Left renal cortex interstitium (tissue), 4 donors: ENCODE data around the gene ZNF335. TPM values are rescaled to one million over a fixed set of nuclear protein-coding genes. Genes with fewer than 3 reads are reported as not detected.
"Not testable (repeated sequence)": the region's sequence is repeated elsewhere in the genome, so short reads cannot be mapped to it uniquely, and the experiment has no call there.

ENCODE experiments used
- DNase-seq, 4 donors: peaks; one replicate each; pipeline ENCODE4 v3.0.0-alpha.2; 2013; ENCODE audit warnings: low read depth in 4 of 4, low spot score in 2 of 4, missing footprints in 1 of 4
- polyA plus RNA-seq, 4 donors: library from polyadenylated mRNA; unstranded; fragments of 120-200 nt; gene quantifications; one replicate each; pipeline ENCODE4 v1.2.1, GENCODE V29; 2013; ENCODE audit not compliant: insufficient read length in 4 of 4

The ZNF335 gene
- polyA plus RNA-seq, 4 donors, result 10.7 to 21.1 (median 14.2) TPM

DNA sequence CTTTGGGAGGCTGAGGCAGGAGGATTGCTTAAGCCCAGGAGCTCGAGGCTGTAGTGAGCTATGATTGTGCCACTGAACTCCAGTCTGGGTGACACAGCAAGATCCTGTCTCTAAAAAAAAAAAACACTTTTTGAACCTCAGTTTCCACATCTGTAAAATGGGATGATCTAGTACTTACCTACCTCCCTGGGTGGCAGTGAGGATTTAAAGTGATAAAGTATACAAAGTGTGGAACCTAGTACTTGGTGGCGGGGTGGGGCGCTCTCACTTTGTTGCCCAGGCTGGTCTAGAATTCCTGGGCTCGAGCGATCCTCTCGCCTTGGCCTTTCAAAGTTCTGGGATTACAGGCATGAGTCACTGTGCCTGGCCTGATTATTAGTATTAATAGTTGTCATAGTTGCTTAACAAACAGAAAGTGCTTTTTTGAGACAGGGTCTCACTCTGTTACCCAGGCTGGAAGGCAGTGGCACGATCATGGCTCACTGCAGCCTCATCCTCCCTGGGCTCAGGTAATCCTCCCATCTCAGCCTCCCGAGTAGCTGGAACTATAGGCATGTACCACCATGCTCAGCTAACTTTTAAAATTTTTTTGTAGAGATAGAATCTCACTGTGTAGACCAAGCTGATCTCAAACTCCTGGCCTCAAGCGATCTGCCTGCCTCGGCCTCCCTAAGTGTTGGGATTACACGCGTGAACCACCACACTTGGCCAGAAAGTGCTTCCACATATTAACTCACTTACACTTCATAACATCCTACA is 53.0 kb downstream of the ZNF335 start:
- no peak for DNase-seq

DNA sequence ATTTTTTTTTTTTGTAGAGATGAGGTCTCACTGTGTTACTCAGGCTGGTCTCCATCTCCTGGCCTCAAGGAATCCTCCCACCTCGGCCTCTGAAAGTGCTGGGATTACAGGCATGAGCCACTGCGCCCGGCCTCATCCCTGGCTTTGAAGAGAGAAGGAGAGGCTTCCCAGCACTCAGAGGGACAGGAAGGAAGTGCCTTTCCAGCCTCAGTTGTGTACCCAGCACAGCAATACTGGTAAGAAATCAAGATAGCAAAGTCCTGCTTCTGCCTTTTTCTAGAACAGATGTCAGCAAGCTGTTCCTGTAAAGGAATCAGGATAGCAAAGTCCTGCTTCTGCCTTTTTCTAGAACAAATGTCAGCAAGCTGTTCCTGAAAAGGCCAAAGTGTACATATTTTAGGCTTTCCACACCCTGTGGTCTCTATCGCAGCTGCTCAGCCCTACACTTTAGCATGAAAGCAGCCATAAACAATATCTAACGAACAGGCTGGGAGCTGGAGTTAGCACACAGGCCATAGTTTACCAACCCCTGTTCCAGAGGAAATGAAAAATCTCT is 53.7 kb downstream of the ZNF335 start:
- no peak for DNase-seq

DNA sequence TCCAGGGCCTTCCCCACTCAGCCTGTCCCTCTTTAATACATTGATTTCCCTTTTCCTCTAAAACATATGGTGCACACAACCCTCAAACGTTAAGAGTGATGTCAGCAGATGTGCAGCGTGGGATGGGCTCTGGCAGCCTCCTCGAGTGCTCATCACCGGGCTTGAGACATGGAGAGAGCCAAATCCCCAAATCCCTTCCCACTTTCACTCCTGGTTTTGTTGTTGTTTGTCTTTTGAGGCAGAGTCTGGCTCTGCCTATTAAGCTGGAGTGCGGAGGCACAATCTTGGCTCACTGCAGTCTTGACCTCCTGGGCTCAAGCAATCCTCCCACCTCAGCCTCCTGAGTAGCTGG is 54.2 kb downstream of the ZNF335 start:
- no peak for DNase-seq

DNA sequence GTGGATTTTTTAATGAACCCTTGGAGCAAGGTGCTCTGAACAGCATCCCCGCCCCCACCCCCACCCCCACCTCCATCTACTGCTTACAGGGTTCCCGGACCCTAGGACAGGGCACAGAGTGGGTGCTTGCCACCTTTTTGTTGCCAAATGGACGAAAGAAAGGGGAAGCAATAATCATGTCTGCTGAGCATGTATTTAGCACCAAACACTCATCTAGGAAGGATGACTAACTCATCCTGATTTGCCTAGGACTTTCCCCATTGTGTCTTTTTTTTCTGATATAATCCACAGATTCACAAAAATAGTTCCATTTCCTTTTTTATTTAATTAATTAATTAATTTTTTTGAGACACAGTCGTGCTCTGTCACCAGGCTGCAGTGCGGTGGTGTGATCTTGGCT is 58.9 kb downstream of the ZNF335 start:
- DNase-seq, result no peak

DNA sequence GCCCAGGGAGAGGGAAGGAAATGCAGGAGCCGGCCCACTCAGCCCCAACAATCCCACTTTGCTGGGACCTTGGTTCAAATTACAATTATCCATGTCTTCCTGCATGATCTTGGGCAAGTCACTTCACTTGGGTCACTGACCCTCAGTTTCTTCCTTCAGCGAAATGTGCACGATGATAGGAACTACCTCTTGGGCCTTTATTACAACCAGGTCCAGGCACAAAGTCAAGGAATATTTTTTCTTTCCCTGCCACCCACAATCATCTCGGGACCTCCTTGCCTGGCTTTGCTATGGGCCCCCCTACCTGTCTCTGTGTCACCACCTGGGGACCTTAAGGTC is 59.7 kb downstream of the ZNF335 start:
- DNase-seq, result no peak

DNA sequence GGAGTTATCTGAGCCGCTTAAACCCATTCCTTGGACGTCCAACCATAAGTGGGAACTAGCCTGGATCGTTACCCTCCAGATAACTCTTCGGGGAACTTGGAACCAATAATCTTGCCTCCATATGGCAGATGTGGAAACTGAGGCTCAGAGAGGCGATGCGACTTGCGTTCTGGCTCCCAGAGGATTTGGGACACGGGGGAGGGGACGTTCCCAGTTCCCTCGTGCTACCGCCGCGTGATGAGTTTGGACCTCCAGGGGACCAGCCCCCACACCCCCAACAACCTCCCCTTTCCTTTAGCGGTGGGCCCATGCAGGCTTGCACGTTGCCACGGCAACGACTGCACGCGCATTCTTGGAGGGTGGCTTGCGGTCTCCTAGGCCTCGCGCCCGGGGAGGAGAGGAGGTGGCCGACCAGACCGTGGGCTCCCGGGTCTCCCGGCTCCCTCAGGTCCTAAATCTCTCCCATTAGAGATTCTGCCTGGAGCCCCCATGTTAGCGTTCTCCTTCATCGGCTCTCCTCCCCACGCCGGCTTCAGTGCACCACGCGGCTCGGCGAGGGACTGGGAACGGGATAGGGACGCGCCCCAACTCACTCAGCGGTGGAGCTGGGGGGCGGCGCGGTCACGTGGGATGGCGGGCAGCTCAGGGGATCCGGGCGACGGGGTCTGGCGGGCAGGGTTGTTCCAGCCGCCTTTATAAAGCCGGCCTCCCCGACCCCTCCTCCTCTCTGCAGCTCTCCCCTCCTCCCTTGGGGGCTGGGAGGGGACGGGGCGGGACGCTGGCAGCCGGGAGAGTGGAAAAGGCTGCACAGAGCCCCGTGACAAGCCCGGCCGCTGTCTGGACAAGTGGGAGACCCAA is 60.3 kb downstream of the ZNF335 start, which contains the start of gene PLTP:
Gene PLTP, minus strand, starts transcription at position 670 of the 858 bp plus-strand sequence. CDS start 703 bp downstream, outside the sequence.
- DNase-seq, result peak in 1 of 4 donors; percentile 46

DNA sequence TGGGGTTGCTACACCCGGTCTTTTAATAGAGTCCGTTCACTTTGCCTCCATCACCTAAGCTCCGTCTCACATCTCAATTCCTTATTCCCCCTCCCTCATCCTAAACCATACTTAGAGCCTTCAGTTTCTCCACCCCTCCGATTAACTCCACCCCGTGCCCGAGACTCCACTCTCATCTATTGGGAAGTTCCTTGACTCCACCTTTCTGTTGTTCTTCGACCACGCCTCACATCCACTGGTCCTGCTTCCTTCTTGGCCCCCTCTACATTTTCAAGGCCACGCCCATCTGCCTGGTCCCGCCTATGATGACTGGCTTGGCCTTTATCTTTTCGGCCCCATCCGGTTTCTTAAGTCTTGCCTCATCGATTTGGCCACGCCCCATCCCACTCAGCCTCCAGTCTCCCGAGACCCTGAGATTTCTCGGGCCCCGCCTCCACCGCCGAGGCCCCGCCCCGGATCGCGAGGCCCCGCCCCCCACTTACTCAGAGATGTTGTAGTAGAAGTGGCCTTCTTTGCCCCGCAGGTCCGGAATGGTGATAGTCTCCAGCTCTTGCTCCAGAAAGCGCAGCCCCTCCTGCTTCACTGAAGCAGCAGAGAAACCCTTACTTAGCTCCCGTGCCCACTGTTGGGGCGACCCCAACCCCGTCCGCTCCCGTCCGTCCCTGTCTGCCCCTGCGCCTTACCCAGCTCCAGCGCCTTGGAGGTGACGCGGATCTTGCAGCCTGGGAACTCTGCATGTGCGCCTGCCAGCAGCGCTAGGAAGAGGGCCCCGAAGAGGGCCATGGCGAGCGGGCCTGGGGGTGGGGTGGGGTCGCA is 61.1 kb downstream of the ZNF335 start:
- DNase-seq, result peak; percentile 82 to 95 (median 90)

DNA sequence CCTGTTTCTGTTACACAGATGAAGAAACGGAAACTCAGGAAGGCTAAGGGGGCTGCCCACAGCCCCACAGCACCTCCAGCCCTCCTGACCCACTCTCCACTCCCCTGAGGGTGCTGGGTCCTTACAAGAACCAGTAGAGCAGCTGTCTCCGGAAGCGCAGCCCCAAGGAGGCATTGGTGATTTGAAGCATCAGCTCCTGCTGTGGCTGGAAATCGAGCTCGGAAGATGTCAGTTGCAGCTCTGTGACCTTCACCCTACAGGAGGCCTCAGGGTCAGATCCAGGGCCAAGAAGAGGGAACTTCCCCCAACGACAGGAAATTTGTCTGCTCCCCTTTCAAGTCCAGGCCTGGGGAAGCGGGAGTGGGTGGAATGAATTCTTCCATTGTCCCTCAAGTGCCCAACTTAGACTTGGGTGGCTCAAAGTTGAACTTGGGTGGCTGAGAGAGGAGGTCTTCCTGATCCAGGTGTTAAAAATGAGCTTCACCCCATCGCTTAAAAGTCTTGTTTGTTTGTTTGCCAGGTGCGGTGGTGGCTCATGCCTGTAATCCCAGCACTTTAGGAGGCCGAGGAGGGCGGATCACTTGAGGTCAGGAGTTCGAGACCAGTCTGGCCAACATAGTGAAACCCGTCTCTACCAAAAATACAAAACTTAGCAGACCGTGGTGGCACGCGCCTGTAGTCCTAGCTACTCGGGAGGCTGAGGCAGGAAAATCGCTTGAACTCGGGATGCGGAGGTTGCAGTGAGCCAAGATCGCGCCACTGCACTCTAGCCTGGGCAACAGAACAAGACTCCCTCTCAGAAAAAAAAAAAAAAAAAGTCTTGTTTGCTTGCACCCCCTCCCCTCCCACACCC is 62.0 kb downstream of the ZNF335 start:
- no peak for DNase-seq

DNA sequence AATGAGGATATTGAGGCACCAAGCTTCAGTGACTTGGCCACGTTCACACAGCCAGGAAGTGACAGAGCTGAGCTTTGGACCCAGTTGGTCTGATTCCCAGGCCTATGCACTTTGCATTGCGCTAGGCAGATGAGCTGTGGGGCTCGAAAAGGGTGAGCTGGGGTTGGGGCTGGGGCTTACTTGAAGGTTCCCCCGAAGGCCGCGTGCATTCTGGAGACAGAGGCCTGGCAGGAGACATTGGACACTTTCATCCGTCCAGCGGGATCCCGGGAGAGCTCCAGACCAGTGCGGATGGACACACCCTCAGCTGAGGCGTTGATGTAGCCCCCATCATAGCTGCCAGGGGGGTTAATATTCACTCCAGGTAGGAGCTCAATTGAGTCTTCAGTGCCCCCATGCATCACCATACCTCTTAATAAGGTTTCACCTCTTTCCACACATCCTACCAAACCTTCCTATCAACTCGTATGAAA is 62.6 kb downstream of the ZNF335 start:
- no peak for DNase-seq

DNA sequence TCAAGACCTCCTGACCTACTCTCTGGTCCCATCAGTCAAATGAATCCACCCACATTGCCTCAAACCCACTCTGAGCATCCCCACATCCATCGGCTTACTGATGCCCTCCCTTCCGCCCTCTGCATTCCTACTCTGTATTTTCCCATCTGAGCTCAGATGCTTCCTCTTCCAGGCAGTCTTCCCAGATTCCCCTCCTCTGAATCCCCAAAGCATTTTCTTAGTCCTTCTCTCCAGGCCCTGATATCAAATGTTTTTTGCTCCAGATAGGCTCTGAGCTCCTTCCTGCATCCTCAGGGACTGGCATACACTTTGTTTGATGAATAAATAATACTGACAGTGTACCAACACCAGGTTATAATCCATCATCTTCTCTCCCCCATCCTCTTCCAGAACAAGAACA is 63.9 kb downstream of the ZNF335 start:
- DNase-seq, result no peak

DNA sequence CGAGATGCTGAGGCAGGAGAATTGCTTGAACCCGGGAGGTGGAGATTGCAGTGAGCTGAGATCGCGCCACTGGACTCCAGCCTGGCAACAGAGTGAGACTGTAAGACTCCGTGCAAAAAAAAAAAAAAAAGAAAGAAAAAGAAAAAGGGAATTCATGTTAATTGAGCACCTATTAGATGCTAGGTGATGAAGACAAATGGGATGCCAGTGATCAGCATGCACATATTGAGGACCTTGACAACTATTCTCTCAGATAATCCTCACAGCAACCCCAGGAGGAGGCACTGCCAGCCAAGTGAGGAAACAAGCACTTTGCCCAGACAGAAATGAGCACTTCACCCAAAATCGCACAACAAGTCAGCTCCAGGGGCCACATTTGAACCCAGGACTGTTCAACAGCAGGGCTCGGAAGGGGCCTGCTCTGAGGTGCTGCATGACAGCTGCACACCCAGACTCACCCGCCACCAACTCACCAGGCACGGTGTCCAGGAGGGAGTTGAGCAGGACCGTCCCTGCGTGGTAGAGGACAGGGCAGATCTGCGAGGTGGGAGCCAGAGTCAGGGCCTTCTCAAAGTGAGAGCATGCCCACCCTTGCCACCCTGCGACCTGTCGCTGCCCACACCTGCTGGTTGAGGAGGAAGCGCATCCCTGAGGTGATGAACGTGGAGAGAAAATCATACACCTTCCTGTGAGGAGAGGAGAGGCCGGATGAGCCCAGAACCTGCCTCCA is 64.6 kb downstream of the ZNF335 start:
- DNase-seq, result no peak

DNA sequence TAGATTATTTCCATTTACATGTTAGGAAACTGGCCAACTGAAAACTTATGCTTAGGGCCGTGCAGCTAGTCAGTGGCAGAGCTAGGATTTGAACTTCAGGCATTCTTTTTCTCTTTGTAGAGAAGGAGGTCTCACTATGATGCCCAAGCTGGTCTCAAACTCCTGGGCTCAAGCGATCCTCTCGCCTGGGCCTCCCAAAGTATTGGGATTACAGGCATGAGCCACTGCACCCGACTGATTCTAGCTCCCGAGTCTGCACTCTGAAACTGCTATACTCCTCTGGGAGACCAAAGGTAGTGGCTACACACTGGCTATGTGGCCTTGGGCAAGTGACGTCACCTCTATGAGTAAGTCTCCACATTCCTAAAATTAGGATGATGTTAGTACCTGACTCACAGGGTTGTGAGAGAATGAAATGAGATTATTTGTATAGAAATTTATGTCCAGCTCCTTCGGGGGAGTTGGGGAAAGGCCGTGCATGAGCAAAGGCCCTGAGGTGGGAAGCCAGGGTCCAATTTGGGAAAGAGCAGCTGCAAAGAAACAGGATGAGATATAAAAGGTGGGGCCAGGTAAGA is 66.4 kb downstream of the ZNF335 start:
- no peak for DNase-seq

DNA sequence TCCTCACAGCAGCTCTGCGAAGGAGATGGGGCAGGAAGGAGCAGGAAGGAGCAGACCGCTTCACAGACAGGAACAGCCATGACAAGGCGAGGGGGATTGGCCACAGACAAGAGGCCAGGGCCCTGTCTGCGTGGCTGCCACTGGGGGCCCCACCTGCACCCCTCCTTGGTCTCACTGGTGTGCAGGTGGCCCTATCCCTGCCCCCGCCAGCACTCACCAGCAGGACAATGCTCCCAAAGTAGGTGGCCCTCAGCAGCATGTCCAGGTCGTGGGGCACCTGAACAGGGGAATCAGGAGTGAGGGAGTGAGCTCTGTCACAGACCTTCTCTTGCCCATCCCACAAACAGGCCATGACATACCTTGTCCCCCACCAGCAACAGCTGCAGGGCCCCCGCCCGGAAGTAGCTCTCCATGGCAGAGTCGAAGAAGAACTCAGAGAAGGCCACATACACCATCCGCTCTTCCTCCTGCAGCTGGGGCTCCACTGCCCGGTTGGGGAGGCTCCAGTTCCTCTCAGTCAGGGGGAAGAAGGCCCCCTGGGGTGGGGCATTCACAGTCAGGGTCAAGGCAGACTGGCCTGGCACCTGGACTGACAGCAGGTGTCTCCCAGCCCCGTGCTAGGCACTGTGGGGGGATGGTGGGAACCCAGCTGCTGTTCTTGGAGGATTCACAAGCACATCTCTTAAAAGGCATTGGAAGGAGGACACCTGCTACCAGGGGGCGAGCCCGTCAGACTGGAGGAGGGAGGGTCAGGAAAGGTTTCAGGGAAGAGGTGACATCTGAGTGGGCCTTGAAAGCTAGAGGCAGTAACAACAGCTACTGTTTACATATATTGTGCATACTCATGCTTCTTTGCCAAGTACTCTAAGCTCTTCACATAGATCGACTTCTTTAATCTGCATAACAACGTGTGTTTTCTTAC is 67.2 kb downstream of the ZNF335 start:
- DNase-seq, result no peak

DNA sequence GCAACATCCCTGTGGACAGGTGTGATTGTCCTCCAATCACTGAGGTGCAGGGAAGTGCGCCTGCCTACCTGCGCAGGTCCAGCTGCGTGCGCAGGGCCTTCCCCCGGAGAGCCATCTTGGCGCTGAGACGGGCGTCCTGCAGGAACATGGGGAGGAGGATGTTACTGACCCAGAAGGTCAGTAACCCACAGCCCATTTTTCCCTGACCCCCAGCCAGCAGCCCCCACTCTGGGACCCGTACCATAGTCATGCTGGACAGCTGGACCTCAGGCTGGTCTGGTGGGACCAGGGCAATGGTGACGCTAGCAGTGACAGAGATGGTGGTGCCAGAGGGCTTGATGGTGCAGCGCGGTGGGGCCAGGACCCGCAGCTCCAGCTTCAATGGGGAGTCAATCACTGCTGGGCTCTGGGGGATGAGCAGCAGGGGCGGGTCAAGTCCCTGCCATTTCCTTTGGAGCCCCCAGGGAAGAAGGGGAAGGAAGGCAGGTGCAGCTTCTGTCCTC is 69.8 kb downstream of the ZNF335 start:
- no peak for DNase-seq

DNA sequence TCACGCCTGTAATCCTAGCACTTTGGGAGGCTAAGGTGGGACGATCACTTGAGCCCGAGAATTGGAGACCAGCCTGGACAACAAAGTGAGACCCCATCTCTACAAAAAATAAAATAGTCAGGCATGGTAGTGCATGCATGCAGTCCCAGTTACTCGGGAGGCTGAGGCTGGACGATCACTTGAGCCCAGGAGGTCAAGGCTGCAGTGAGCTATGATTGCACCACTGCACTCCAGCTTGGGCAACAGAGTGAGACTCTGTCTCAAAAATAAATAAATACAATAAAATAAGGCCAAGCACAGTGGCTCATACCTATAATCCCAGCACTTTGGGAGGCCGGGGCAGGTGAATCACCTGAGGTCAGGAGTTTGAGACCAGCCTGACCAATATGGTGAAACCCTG is 70.7 kb downstream of the ZNF335 start:
- not testable (repeated sequence) for DNase-seq

DNA sequence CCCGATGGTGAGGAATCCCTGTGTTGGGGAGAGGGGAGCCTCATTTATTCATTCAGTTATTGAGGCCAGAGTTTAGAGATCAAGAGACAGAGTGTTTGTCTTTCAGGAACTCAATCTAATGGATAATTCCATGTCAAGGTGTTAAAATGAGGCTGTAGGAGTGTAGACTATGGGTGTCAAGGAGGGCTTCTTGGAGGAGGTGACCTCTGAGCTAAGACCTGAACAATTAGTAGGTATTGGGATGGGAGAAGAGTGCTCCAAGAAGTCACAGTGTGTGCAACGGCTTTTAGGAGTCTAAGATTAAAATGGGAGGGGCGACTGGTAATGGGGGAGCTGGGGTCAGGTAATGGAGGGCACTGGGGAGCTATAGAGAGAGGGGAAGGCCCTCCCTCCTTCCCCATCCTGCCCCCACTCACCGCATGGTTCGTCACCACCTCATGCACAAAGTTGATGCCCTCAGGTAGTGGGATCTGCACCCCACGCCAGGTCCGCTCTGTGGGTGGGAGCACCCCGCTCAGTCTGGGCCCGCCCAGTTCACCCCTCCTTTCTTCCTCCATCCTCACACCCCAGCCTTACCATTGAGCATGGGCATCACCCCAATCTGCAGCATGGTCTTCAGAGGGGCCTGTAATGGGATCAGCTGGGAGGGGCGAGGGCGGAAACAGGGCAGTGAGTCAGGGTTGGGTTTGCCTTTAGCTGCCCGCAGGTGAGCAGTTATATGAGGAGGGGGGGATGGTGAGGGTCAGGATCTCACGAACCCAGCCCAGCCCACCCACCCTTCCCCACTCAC is 72.8 kb downstream of the ZNF335 start:
- no peak for DNase-seq
